Gastrocnemius medialis (tissue), 4 donors: Measurements from ENCODE around the gene ARNT2. TPM values are rescaled to one million over a fixed set of nuclear protein-coding genes. Genes with fewer than 3 reads are reported as not detected.
A peak's percentile ranks its signal among the peaks of the same experiment; 100 is the strongest.

Experiments
- ATAC-seq, 2 donors: fragments of 150-250 bp; one replicate each; pipeline ENCODE4 v1.9.1; 2016
- DNase-seq, 2 donors: peaks; one replicate each; pipeline ENCODE4 v3.0.0-alpha.2; 2019
- H3K27ac ChIP-seq, 4 donors: fragments of 200-600 bp; sonication (generic); 1 replicate in 1 of 4; 2 replicates in 3 of 4; pipeline ENCODE4 v1.5.1; 2016 to 2018; ENCODE audit warnings: mild to moderate bottlenecking in 2 of 4, moderate library complexity in 1 of 4
- H3K27me3 ChIP-seq, 3 donors: fragments of 200-600 bp; sonication (generic) in 2 of 3; 1 replicate in 1 of 3; 2 replicates in 2 of 3; pipeline versions ENCODE4 v1.5.1 to v1.6.0; 2016 to 2019; ENCODE audit warnings: mild to moderate bottlenecking in 1 of 3, moderate library complexity in 1 of 3
- H3K36me3 ChIP-seq, 2 donors: fragments of 200-600 bp; sonication (generic) in 1 of 2; one replicate each; pipeline ENCODE4 v1.5.1; 2017 to 2018
- H3K4me1 ChIP-seq, 2 donors: fragments of 200-600 bp; sonication (generic) in 1 of 2; one replicate each; pipeline ENCODE4 v1.5.1; 2016 to 2017; ENCODE audit warnings: mild to moderate bottlenecking in 2 of 2
- H3K4me3 ChIP-seq, 4 donors: fragments of 200-600 bp; sonication (generic) in 3 of 4; 1 replicate in 1 of 4; 2 replicates in 3 of 4; pipeline ENCODE4 v1.5.1; 2016 to 2019; ENCODE audit warnings: mild to moderate bottlenecking in 2 of 4
- H3K9me3 ChIP-seq, 3 donors: fragments of 200-600 bp; sonication (generic) in 2 of 3; 1 replicate in 1 of 3; 2 replicates in 2 of 3; pipeline ENCODE4 v1.5.1; 2016 to 2019
- POLR2A ChIP-seq, 2 donors: fragments of 450-650 bp; IDR thresholded peaks; one replicate each; pipeline ENCODE4 v1.6.1; 2017; ENCODE audit warnings: antibody characterized with exemption in 2 of 2, mild to moderate bottlenecking in 2 of 2, moderate library complexity in 2 of 2
- in situ Hi-C, 4 donors: fragments of 200-750 bp; cut with MboI; loops; one replicate each; pipeline versions ENCODE4 v1.15.0 to v1.8.0; 2017; ENCODE audit warnings: low sequenced_read_pairs in 4 of 4
- intact Hi-C: fragments of 100-400 bp; cut with DNase I; formaldehyde crosslinking; loops from one replicate; pipeline ENCODE4 v1.15.1; 2023; ENCODE audit warnings: low total_unique reads
- total RNA-seq, 4 donors: library from RNA; depleted of rRNA; stranded (reverse); fragments of >200 nt; gene quantifications; one replicate each; pipeline versions ENCODE4 v1.1.0 to v1.2.3, GENCODE V29; 2016
- TF ChIP-seq, protein P1 (sequence below), 5 experiments: fragments of 450-650 bp in 3 of 5; fragments of 200-600 bp in 2 of 5; sonication (generic) in 2 of 5; IDR thresholded peaks in 4 of 5; conservative IDR thresholded peaks in 1 of 5; 1 replicate in 4 of 5; 2 replicates in 1 of 5; pipeline ENCODE4 v1.5.1; 2016 to 2019; ENCODE audit warnings: antibody characterized with exemption in 5 of 5, mild to moderate bottlenecking in 3 of 5, moderate library complexity in 3 of 5

The ARNT2 gene
- total RNA-seq, 4 donors from 2014 or later, result 4.1 to 23.5 (median 6.6) TPM

- in situ Hi-C loops (no loop called here), intact Hi-C loops (no loop called here)
- TF ChIP-seq, protein P1, sequence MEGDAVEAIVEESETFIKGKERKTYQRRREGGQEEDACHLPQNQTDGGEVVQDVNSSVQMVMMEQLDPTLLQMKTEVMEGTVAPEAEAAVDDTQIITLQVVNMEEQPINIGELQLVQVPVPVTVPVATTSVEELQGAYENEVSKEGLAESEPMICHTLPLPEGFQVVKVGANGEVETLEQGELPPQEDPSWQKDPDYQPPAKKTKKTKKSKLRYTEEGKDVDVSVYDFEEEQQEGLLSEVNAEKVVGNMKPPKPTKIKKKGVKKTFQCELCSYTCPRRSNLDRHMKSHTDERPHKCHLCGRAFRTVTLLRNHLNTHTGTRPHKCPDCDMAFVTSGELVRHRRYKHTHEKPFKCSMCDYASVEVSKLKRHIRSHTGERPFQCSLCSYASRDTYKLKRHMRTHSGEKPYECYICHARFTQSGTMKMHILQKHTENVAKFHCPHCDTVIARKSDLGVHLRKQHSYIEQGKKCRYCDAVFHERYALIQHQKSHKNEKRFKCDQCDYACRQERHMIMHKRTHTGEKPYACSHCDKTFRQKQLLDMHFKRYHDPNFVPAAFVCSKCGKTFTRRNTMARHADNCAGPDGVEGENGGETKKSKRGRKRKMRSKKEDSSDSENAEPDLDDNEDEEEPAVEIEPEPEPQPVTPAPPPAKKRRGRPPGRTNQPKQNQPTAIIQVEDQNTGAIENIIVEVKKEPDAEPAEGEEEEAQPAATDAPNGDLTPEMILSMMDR (IDR thresholded peaks at IDR 0.05 in 4 of 5, conservative IDR thresholded peaks at IDR 0.05 in 1 of 5), result no peak
- no peak for TF ChIP-seq POLR2A (IDR thresholded peaks at IDR 0.05)
- ATAC-seq (peak; percentile 78 to 95), DNase-seq (peak; percentile 29 to 53)
- Histone ChIP-seq H3K4me3 (no peak overlapping the region), H3K27me3 (no peaks in the 10 kb centered on the region), H3K27ac (peak overlapping the region in 1 of 4 donors; percentile 60), H3K4me1 (peaks cover 7 to 11% of the 10 kb centered on the region in 2 donors), H3K36me3 (no peaks in the 10 kb centered on the region), H3K9me3 (no peaks in the 10 kb centered on the region)
Measured at GRCh38 chr15:80480909-80481308, 76.7 kb downstream of the ARNT2 start.

DNA sequence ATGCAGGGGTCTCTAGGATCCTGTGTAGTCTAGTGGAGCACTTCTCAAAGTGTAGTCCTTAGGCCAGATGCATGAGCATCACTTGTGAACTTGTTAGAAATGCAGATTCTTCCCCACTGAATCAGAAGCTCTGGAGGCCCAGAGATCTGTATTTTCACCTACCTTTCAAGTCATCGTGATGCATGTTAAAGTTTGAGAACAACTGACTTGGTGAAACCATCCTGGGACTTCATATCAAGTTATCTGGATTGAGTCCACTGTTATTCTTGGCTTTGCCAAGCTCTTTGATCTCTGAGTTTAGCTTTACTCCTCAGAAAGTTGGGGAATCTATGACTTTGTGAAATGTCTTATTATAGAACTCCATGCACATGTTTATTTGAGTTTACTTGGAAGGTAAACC, 78.5 kb downstream of the ARNT2 start:
- no peak overlapping the region for H3K4me3 ChIP-seq
- no peak overlapping the region for H3K27ac ChIP-seq
- H3K4me1 ChIP-seq, result peaks cover 7 to 11% of the 10 kb centered on the region in 2 donors
- no peaks in the 10 kb centered on the region for H3K36me3 ChIP-seq
- no peaks in the 10 kb centered on the region for H3K27me3 ChIP-seq
- H3K9me3 ChIP-seq, result no peaks in the 10 kb centered on the region
- in situ Hi-C loops, result no loop called here
- ATAC-seq, result no peak
- intact Hi-C loops, result no loop called here
- no peak for DNase-seq
- no peak for TF ChIP-seq POLR2A (IDR thresholded peaks at IDR 0.05)
- TF ChIP-seq, protein P1 (IDR thresholded peaks at IDR 0.05 in 4 of 5, conservative IDR thresholded peaks at IDR 0.05 in 1 of 5), result no peak

DNA sequence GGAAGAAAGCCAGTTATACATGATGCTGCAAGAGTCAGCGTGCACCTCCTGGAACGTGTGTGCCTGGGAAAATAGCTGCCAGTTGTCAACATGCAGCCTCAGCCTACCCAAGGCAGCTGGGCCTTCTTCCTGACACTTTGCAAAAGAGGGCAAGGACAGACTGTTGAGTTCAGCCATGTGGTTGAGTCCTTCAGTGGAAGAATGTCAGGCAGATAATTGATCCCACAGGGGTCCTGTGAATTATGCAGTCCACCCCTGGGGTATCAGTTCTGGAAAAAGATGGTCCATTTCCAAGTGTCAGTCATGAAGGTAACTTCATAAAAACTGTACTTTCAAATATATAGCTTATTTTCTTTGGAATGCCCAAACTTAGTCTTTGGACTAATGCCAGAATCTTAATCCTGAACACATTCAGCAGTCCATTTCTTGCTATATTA, 79.6 kb downstream of the ARNT2 start:
- intact Hi-C loops, result no loop called here
- in situ Hi-C loops, result no loop called here
- ATAC-seq, result no peak
- Histone ChIP-seq H3K4me3 (no peak overlapping the region), H3K36me3 (no peaks in the 10 kb centered on the region), H3K27me3 (no peaks in the 10 kb centered on the region), H3K27ac (no peak overlapping the region), H3K4me1 (peaks cover 7 to 11% of the 10 kb centered on the region in 2 donors), H3K9me3 (no peaks in the 10 kb centered on the region)
- no peak for DNase-seq
- no peak for TF ChIP-seq POLR2A (IDR thresholded peaks at IDR 0.05)
- TF ChIP-seq, protein P1 (IDR thresholded peaks at IDR 0.05 in 4 of 5, conservative IDR thresholded peaks at IDR 0.05 in 1 of 5), result no peak

- Histone ChIP-seq H3K27ac (no peak overlapping the region), H3K4me1 (peaks cover 7 to 11% of the 10 kb centered on the region in 2 donors), H3K36me3 (no peaks in the 10 kb centered on the region), H3K27me3 (no peaks in the 10 kb centered on the region), H3K9me3 (no peaks in the 10 kb centered on the region), H3K4me3 (no peak overlapping the region)
- in situ Hi-C loops (no loop called here), intact Hi-C loops (no loop called here)
- TF ChIP-seq POLR2A (IDR thresholded peaks at IDR 0.05), result no peak
- TF ChIP-seq, protein P1 (IDR thresholded peaks at IDR 0.05 in 4 of 5, conservative IDR thresholded peaks at IDR 0.05 in 1 of 5), result no peak
- ATAC-seq (no peak), DNase-seq (no peak)
Measured at GRCh38 chr15:80484333-80484864, 80.2 kb downstream of the ARNT2 start.
